Activated CD4-positive, alpha-beta T cell treated with anti-CD3 and anti-CD28 coated beads for 1 hour (primary cell): ENCODE results near the gene GAS7.
"Not testable (repeated sequence)": the region's sequence is repeated elsewhere in the genome, so short reads cannot be mapped to it uniquely, and the experiment has no call there.

ENCODE experiments used
- DNase-seq: peaks from one replicate; pipeline ENCODE4 v3.0.0-alpha.2; 2020

Gene GAS7

GRCh38 chr17:10105513-10106001, 92.8 kb downstream of the GAS7 start:
- DNase-seq: no peak

GRCh38 chr17:10103712-10104111, 94.7 kb downstream of the GAS7 start:
- no peak for DNase-seq

GRCh38 chr17:10102817-10103216, 95.6 kb downstream of the GAS7 start:
- no peak for DNase-seq

GRCh38 chr17:10099051-10099571, 99.3 kb downstream of the GAS7 start:
- no peak for DNase-seq

GRCh38 chr17:10096596-10096995, 101.8 kb downstream of the GAS7 start:
- DNase-seq: no peak

GRCh38 chr17:10095295-10095694, 103.1 kb downstream of the GAS7 start:
- DNase-seq: not testable (repeated sequence)

- DNase-seq: no peak
Observed at GRCh38 chr17:10094797-10095196, 103.6 kb downstream of the GAS7 start.

GRCh38 chr17:10092595-10092994, 105.8 kb downstream of the GAS7 start:
- DNase-seq: no peak

- DNase-seq: no peak
Observed at GRCh38 chr17:10091046-10091445, 107.4 kb downstream of the GAS7 start.

- DNase-seq: no peak
Observed at GRCh38 chr17:10089196-10089804, 109.1 kb downstream of the GAS7 start.

- no peak for DNase-seq
Observed at GRCh38 chr17:10088444-10088843, 110.0 kb downstream of the GAS7 start.

GRCh38 chr17:10087355-10087754, 111.1 kb downstream of the GAS7 start:
- no peak for DNase-seq

- no peak for DNase-seq
Observed at GRCh38 chr17:10083864-10084263, 114.5 kb downstream of the GAS7 start.

GRCh38 chr17:10082795-10083194, 115.6 kb downstream of the GAS7 start:
- no peak for DNase-seq

GRCh38 chr17:10081571-10082169, 116.7 kb downstream of the GAS7 start:
- no peak for DNase-seq

- DNase-seq: no peak
Observed at GRCh38 chr17:10077561-10078299, 120.7 kb downstream of the GAS7 start.

GRCh38 chr17:10075919-10076318, 122.5 kb downstream of the GAS7 start:
- no peak for DNase-seq

- no peak for DNase-seq
Observed at GRCh38 chr17:10073941-10074340, 124.5 kb downstream of the GAS7 start.

GRCh38 chr17:10072556-10073425, 125.6 kb downstream of the GAS7 start:
- no peak for DNase-seq

- no peak for DNase-seq
Observed at GRCh38 chr17:10072086-10072485, 126.3 kb downstream of the GAS7 start.

GRCh38 chr17:10071141-10071540, 127.3 kb downstream of the GAS7 start:
- DNase-seq: no peak

- DNase-seq: no peak
Observed at GRCh38 chr17:10070690-10071089, 127.7 kb downstream of the GAS7 start.

- DNase-seq: no peak
Observed at GRCh38 chr17:10069301-10069700, 129.1 kb downstream of the GAS7 start.
